ENCODE data around the gene SLC27A5. TPM values are rescaled to one million over a fixed set of nuclear protein-coding genes. Genes with fewer than 3 reads are reported as not detected.
"Not testable (repeated sequence)": the region's sequence is repeated elsewhere in the genome, so short reads cannot be mapped to it uniquely, and the experiment has no call there.

The SLC27A5 gene
- total RNA-seq, 2 experiments from 2014 or later, result 23.4 to 28.0 TPM

GRCh38 chr19:58544591-58545285, 32.9 kb upstream of the SLC27A5 start:
- Mint-ChIP-seq H3K9me3 (no peaks in the 10 kb centered on the region), H3K4me1 (peaks cover 24% of the 10 kb centered on the region), H3K4me3 (peak overlapping the region; percentile 94), H3K27ac (peak overlapping the region; percentile 97), H3K36me3 (peaks cover 33% of the 10 kb centered on the region), H3K27me3 (peaks cover 31% of the 10 kb centered on the region)
- DNase-seq, result peak; percentile 82

DNA sequence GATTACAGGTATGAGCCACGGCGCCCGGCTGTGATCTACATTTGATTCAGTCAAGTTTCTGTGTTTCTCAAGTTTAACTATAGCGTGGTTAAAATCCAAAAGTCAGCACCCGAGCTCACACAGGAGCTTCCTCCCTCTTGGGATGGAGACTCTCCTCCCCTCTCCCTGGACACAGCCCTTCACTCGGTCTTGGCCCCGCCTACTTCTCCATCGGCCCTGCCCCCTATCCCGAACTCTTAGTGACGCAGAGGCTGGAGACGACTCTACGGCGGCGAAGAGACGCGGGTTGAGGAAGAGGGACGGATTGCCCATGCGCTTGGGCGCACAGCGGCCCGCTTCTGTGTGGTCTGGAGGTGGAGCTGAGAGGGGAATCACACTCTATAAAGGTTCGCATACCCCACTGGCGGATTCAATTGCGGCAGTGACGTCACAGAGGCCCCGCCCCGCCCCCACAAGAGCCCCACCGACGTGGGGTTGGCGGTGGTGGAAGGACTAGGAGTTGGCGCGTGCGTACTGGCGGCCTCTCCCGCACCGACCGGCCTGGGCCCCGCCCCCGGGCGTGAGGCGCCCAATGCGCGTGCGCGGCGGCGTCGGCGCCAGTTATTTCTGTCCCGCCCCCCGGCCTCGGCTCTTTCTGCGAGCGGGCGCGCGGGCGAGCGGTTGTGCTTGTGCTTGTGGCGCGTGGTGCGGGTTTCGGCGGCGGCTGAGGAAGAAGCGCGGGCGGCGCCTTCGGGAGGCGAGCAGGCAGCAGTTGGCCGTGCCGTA, 32.2 kb upstream of the SLC27A5 start, which contains the start of gene TRIM28:
Gene TRIM28, plus strand, starts transcription at position 239 of the 765 bp plus-strand sequence. CDS start 694 bp downstream, outside the sequence.
- H3K9me3 Mint-ChIP-seq, result no peaks in the 10 kb centered on the region
- H3K27me3 Mint-ChIP-seq, result peaks cover 38% of the 10 kb centered on the region
- peaks cover 33% of the 10 kb centered on the region for H3K36me3 Mint-ChIP-seq
- peaks cover 24% of the 10 kb centered on the region for H3K4me1 Mint-ChIP-seq
- peak within 1 kb of the TSS; percentile 94 for H3K4me3 Mint-ChIP-seq
- DNase-seq, result peak; percentile 100
- peak within 1 kb of the TSS; percentile 97 for H3K27ac Mint-ChIP-seq

- Mint-ChIP-seq H3K4me1 (peaks cover 27% of the 10 kb centered on the region), H3K36me3 (peaks cover 27% of the 10 kb centered on the region), H3K4me3 (peak overlapping the region; percentile 40), H3K27me3 (peaks cover 43% of the 10 kb centered on the region)
- not testable (repeated sequence) for H3K9me3 Mint-ChIP-seq, DNase-seq, H3K27ac Mint-ChIP-seq
Observed at GRCh38 chr19:58542641-58543372, 31.0 kb upstream of the SLC27A5 start.

- not testable (repeated sequence) for H3K36me3 Mint-ChIP-seq, H3K27ac Mint-ChIP-seq, H3K9me3 Mint-ChIP-seq, DNase-seq
- Mint-ChIP-seq H3K4me1 (peaks cover 11% of the 10 kb centered on the region), H3K4me3 (peak overlapping the region; percentile 35), H3K27me3 (peaks cover 43% of the 10 kb centered on the region)
Observed at GRCh38 chr19:58539169-58539559, 27.4 kb upstream of the SLC27A5 start.

GRCh38 chr19:58538257-58539168, 26.7 kb upstream of the SLC27A5 start:
- Mint-ChIP-seq H3K4me1 (peaks cover 7% of the 10 kb centered on the region), H3K4me3 (peak overlapping the region; percentile 80), H3K36me3 (no peaks in the 10 kb centered on the region), H3K27ac (peak overlapping the region; percentile 72), H3K27me3 (peaks cover 38% of the 10 kb centered on the region), H3K9me3 (no peaks in the 10 kb centered on the region)
- peak; percentile 64 for DNase-seq

- no peaks in the 10 kb centered on the region for H3K9me3 Mint-ChIP-seq
- DNase-seq, result no peak
- peaks cover 28% of the 10 kb centered on the region for H3K27me3 Mint-ChIP-seq
- peak overlapping the region; percentile 80 for H3K4me3 Mint-ChIP-seq
- H3K4me1 Mint-ChIP-seq, result peaks cover 5% of the 10 kb centered on the region
- H3K27ac Mint-ChIP-seq, result no peak overlapping the region
- no peaks in the 10 kb centered on the region for H3K36me3 Mint-ChIP-seq
Observed at GRCh38 chr19:58536852-58537798, 25.3 kb upstream of the SLC27A5 start.

DNA sequence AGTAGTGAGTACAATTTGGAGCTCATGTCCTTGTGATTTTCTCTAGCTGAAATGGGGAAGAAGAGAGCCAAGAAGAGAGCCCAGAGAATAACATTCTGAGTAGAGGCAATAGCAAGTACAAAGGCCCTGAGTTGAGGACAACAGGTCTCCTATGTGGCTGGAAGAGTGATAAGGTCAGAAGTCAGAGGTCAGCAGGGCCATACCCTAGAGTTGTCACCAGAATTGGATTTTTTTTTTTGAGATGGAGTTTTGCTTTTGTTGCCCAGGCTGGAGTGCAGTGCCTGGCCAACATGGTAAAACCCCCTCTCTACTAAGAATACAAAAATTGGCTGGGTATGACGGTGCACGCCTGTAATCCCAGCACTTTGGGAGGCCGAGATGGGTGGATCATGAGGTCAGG, 24.1 kb upstream of the SLC27A5 start:
- Mint-ChIP-seq H3K27ac (no peak overlapping the region), H3K36me3 (no peaks in the 10 kb centered on the region), H3K9me3 (no peaks in the 10 kb centered on the region), H3K27me3 (peaks cover 21% of the 10 kb centered on the region), H3K4me1 (peaks cover 5% of the 10 kb centered on the region), H3K4me3 (no peak overlapping the region)
- DNase-seq, result no peak

DNA sequence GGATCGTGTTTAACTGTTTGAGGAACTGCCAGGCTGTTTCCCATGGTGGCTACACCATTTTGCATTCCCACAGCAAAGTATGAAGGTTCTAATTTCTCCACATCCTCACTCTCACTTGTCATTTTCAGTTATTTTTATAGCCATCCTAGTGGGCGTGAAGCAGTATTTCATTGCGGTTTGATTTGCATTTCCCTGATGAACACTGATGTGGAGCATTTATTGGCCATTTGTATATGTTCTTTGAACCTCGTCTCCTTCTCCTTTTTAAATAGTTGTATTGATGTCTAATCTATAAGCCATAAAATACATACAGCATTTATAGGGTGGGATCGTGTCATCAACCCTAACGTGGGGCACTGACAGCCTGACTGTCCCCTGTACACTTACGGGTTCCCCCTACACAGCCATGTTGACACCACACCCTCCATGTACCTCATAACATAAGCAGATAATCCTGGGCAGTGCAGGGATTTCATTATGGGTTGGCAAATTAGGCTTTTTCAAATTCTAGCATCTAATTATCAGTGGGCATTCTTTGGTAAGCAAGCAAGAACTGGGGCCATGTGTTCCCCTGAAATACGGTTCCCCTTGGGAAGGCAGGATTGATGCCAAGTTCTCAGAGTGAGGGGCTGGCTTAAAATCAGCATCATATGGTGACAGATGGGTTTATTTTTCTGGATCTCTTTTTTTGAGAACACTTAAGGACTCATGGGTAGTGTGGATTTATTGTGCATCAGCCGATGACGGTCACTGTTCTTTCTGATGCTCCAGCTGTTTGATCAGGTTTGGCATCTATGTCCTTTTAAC, 19.4 kb upstream of the SLC27A5 start:
- Mint-ChIP-seq H3K36me3 (no peaks in the 10 kb centered on the region), H3K9me3 (no peaks in the 10 kb centered on the region), H3K4me3 (no peak overlapping the region), H3K27me3 (no peaks in the 10 kb centered on the region), H3K4me1 (no peaks in the 10 kb centered on the region), H3K27ac (no peak overlapping the region)
- DNase-seq, result no peak

- no peaks in the 10 kb centered on the region for H3K4me1 Mint-ChIP-seq
- H3K36me3 Mint-ChIP-seq, result no peaks in the 10 kb centered on the region
- H3K27me3 Mint-ChIP-seq, result no peaks in the 10 kb centered on the region
- no peak overlapping the region for H3K4me3 Mint-ChIP-seq
- DNase-seq, result no peak
- no peaks in the 10 kb centered on the region for H3K9me3 Mint-ChIP-seq
- H3K27ac Mint-ChIP-seq, result no peak overlapping the region
Observed at GRCh38 chr19:58529405-58529804, 17.6 kb upstream of the SLC27A5 start.

DNA sequence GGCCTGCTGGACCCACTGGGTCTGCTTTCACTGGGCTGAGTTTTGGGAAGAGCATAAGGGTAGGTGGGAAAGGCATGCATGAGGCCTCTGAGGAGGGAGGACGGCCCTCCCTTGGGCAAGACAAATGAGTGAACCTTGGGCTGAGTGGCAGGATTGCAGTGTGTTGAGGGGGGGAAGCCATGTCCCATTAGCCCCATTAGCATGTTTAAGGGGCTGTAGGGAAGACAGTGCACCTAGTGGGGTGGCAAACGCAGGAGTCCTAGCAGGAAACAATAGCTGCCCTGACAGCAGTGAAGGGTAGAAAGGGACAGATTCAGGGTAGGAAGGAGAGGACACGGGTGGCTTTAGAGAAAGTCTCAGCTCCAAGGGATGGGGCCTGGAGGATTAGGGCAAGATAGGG, 10.9 kb upstream of the SLC27A5 start:
- H3K4me1 Mint-ChIP-seq, result peaks cover 11% of the 10 kb centered on the region
- H3K36me3 Mint-ChIP-seq, result peaks cover 4% of the 10 kb centered on the region
- no peak overlapping the region for H3K4me3 Mint-ChIP-seq
- no peak overlapping the region for H3K27ac Mint-ChIP-seq
- no peak for DNase-seq
- H3K27me3 Mint-ChIP-seq, result no peaks in the 10 kb centered on the region
- no peaks in the 10 kb centered on the region for H3K9me3 Mint-ChIP-seq

DNA sequence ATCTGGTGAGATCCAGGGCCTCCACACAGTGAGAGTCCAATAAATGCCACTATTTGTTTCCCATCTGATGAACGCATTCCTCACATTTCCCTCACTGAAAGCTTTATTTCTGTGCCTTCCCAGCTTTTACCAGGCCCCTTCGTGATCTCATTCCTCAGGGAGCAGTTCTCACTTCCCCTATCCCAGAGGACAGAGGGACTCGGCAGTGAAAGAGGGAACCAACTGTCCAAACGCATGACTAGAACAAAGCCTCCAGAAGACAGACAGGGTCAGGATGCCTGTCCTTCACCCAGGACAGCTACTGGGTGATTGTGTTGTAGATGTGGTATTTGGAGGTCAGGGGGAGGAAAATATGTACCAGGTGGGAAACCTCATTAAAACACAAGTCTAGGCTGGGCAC, 9.9 kb upstream of the SLC27A5 start:
- DNase-seq, result no peak
- H3K27ac Mint-ChIP-seq, result no peak overlapping the region
- no peaks in the 10 kb centered on the region for H3K27me3 Mint-ChIP-seq
- H3K4me3 Mint-ChIP-seq, result peak overlapping the region; percentile 1
- H3K4me1 Mint-ChIP-seq, result peaks cover 13% of the 10 kb centered on the region
- H3K36me3 Mint-ChIP-seq, result peaks cover 8% of the 10 kb centered on the region
- no peaks in the 10 kb centered on the region for H3K9me3 Mint-ChIP-seq

DNA sequence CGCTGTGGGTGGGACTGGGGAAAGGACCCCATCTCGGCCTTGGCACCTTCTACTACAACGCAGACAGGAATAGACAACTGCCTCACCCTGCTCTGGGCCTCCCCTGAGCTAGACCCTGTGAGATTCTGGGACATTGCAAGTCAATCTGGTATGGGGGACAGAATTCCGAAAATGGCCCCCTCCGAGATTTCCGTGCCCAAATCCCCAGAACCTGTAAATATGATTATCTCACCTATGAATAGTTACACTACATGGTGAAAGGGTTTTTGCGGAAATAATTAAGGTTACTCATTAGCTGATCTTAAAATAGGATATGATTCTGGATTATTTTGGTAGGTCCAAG, 8.4 kb upstream of the SLC27A5 start:
- H3K27ac Mint-ChIP-seq, result peak overlapping the region; percentile 88
- H3K36me3 Mint-ChIP-seq, result peaks cover 18% of the 10 kb centered on the region
- peak overlapping the region; percentile 96 for H3K4me3 Mint-ChIP-seq
- no peaks in the 10 kb centered on the region for H3K27me3 Mint-ChIP-seq
- no peak for DNase-seq
- H3K4me1 Mint-ChIP-seq, result peaks cover 23% of the 10 kb centered on the region
- H3K9me3 Mint-ChIP-seq, result no peaks in the 10 kb centered on the region
